Naive thymus-derived CD8-positive, alpha-beta T cell (primary cell): Measurements from ENCODE around the gene CDCA3. TPM values are rescaled to one million over a fixed set of nuclear protein-coding genes. Genes with fewer than 3 reads are reported as not detected.
"Not testable (repeated sequence)": the region's sequence is repeated elsewhere in the genome, so short reads cannot be mapped to it uniquely, and the experiment has no call there.

Experiments
- ATAC-seq, 2 donors: fragments of 150-1000 bp; cut with Tn5 transposase in 1 of 2; sonication (Bioruptor Pico), chemical (Tn5 transposase) in 1 of 2; 1 replicate in 1 of 2; 2 replicates in 1 of 2; pipeline ENCODE4 v1.10.0; 2021; ENCODE audit warnings: mild to moderate bottlenecking in 2 of 2, moderate library complexity in 2 of 2
- POLR2A ChIA-PET: fragments of 350-600 bp; sonication (Branson Sonifier 250); formaldehyde crosslinking; loops from one replicate; lab custom pipeline; 2021; ENCODE audit warnings: antibody characterized with exemption; lab: Charles Lee
- DNase-seq, 10 donors: peaks; one replicate each; pipeline versions ENCODE4 v3.0.0 to v3.0.0-alpha.2; 2020 to 2022
- H3K27ac Mint-ChIP-seq, 10 donors: one replicate each; pipeline ENCODE4 v1.8.0; 2020 to 2022; ENCODE audit warnings: mild to moderate bottlenecking in 10 of 10, mixed read lengths in 10 of 10, moderate library complexity in 4 of 10, inconsistent platforms in 1 of 10
- H3K27me3 Mint-ChIP-seq, 5 donors: one replicate each; pipeline ENCODE4 v1.8.0; 2021 to 2022; ENCODE audit warnings: mixed read lengths in 5 of 5
- H3K36me3 Mint-ChIP-seq, 3 donors: one replicate each; pipeline ENCODE4 v1.8.0; 2020 to 2022; ENCODE audit warnings: mixed read lengths in 3 of 3, mild to moderate bottlenecking in 2 of 3, inconsistent platforms in 1 of 3
- H3K4me1 Mint-ChIP-seq, 4 donors: one replicate each; pipeline ENCODE4 v1.8.0; 2021 to 2022; ENCODE audit warnings: mixed read lengths in 4 of 4
- H3K4me3 Mint-ChIP-seq, 10 donors: one replicate each; pipeline ENCODE4 v1.8.0; 2020 to 2022; ENCODE audit warnings: mild to moderate bottlenecking in 10 of 10, mixed read lengths in 10 of 10, moderate library complexity in 6 of 10, inconsistent platforms in 1 of 10
- H3K9me3 Mint-ChIP-seq, 9 donors: one replicate each; pipeline ENCODE4 v1.8.0; 2020 to 2022; ENCODE audit warnings: mixed read lengths in 9 of 9, mild to moderate bottlenecking in 3 of 9, inconsistent platforms in 1 of 9, moderate library complexity in 1 of 9
- polyA plus RNA-seq, 3 donors: library from polyadenylated mRNA; unstranded; fragments of 300-500 nt; fragmentation: Illumina TruSeq; gene quantifications; one replicate each; pipeline ENCODE4 v1.2.3, GENCODE V29; 2021
- total RNA-seq, 8 experiments: library from RNA in 2 of 8; stranded (reverse) in 2 of 8; gene quantifications; one replicate each; pipeline ENCODE4 v1.2.3 and lab custom pipeline; 2021 to 2026

Gene CDCA3
- total RNA-seq: 1 to 10 TPM; 2.6 to 2.7 TPM
- 1 to 10 TPM in 1 of 3 donors, under 1 TPM in 1, not detected in 1; 0.50 to 1.4 TPM for polyA plus RNA-seq
- 0.34 to 2.8 (median 0.92) reads per million in 6 experiments for total RNA-seq (lab: John Stamatoyannopoulos, UW)

- no peaks in the 10 kb centered on the region for H3K9me3 Mint-ChIP-seq
- peak; percentile 80 to 98 (median 89) for DNase-seq
- H3K4me3 Mint-ChIP-seq: peak within 1 kb of the TSS; percentile 86 to 100 (median 96)
- ATAC-seq: peak; percentile 54 to 56
- peak within 1 kb of the TSS; percentile 91 to 100 (median 99) for H3K27ac Mint-ChIP-seq
- H3K27me3 Mint-ChIP-seq: no peaks in the 10 kb centered on the region
- POLR2A ChIA-PET: interaction anchor here (0.5 to 6.5 kb wide), 31 partner anchors 8 to 964 kb away, joined by 3 to 119 read pairs (median 5); partner anchors contain the start of genes C12orf57, COPS7A, ENO2 and GAPDH
- peaks cover 20 to 31% (median 25%) of the 10 kb centered on the region in 4 donors for H3K4me1 Mint-ChIP-seq
- peaks cover 0 to 12% (median 0%) of the 10 kb centered on the region in 3 donors for H3K36me3 Mint-ChIP-seq
These were observed at the start of gene CDCA3 for GRCh38 chr12:6851153-6851920. Gene CDCA3, minus strand, starts transcription at chr12:6851286. Its CDS starts 334 bp downstream, at chr12:6850952.

- POLR2A ChIA-PET: no interaction called here
- H3K9me3 Mint-ChIP-seq: no peaks in the 10 kb centered on the region
- peak overlapping the region in 1 of 10 donors; percentile 3 for H3K27ac Mint-ChIP-seq
- ATAC-seq (no peak), DNase-seq (no peak)
- no peak overlapping the region for H3K4me3 Mint-ChIP-seq
- no peaks in the 10 kb centered on the region for H3K27me3 Mint-ChIP-seq
- H3K4me1 Mint-ChIP-seq: peaks cover 0 to 9% (median 5%) of the 10 kb centered on the region in 4 donors
- H3K36me3 Mint-ChIP-seq: no peaks in the 10 kb centered on the region
These were observed 48.9 kb upstream of the CDCA3 start for GRCh38 chr12:6899837-6900519.

- Mint-ChIP-seq H3K27ac (no peak overlapping the region), H3K4me3 (no peak overlapping the region), H3K4me1 (peaks cover 0 to 9% (median 5%) of the 10 kb centered on the region in 4 donors), H3K27me3 (no peaks in the 10 kb centered on the region), H3K36me3 (no peaks in the 10 kb centered on the region), H3K9me3 (no peaks in the 10 kb centered on the region)
- no peak for ATAC-seq
- POLR2A ChIA-PET: no interaction called here
- DNase-seq: no peak
These were observed 48.3 kb upstream of the CDCA3 start for GRCh38 chr12:6899427-6899826.

GRCh38 chr12:6896846-6897435, 45.9 kb upstream of the CDCA3 start:
- Mint-ChIP-seq H3K27me3 (no peaks in the 10 kb centered on the region), H3K9me3 (no peaks in the 10 kb centered on the region), H3K4me3 (no peak overlapping the region), H3K36me3 (no peaks in the 10 kb centered on the region), H3K27ac (peak overlapping the region in 1 of 10 donors; percentile 29), H3K4me1 (peaks cover 0 to 11% (median 4%) of the 10 kb centered on the region in 4 donors)
- no peak for DNase-seq
- ATAC-seq: no peak
- POLR2A ChIA-PET: interaction anchor here (1.8 kb wide), 1 partner anchor 11 kb away, joined by 5 read pairs; no protein-coding TSS in a partner anchor

- H3K4me3 Mint-ChIP-seq: no peak overlapping the region
- peaks cover 0 to 18% (median 15%) of the 10 kb centered on the region in 4 donors for H3K4me1 Mint-ChIP-seq
- ATAC-seq (no peak), DNase-seq (no peak)
- no peaks in the 10 kb centered on the region for H3K9me3 Mint-ChIP-seq
- H3K27ac Mint-ChIP-seq: no peak overlapping the region
- H3K36me3 Mint-ChIP-seq: no peaks in the 10 kb centered on the region
- H3K27me3 Mint-ChIP-seq: no peaks in the 10 kb centered on the region
- POLR2A ChIA-PET: interaction anchor here (0.7 kb wide), 1 partner anchor 23 kb away, joined by 5 read pairs; no protein-coding TSS in a partner anchor
These were observed 43.2 kb upstream of the CDCA3 start for GRCh38 chr12:6894321-6894720.

GRCh38 chr12:6892683-6893082, 41.6 kb upstream of the CDCA3 start:
- POLR2A ChIA-PET: interaction anchor here (0.7 to 2.8 kb wide), 8 partner anchors 10 to 235 kb away, joined by 3 to 88 read pairs (median 4); partner anchors contain the start of genes ENO2, SPSB2 and TPI1
- H3K27me3 Mint-ChIP-seq: not testable (repeated sequence)

GRCh38 chr12:6891646-6892001, 40.5 kb upstream of the CDCA3 start:
- Mint-ChIP-seq H3K9me3 (no peaks in the 10 kb centered on the region), H3K27ac (peak overlapping the region; percentile 88 to 96 (median 94)), H3K27me3 (no peaks in the 10 kb centered on the region), H3K4me1 (peaks cover 0 to 17% (median 15%) of the 10 kb centered on the region in 4 donors), H3K36me3 (no peaks in the 10 kb centered on the region), H3K4me3 (peak overlapping the region; percentile 77 to 90 (median 84))
- POLR2A ChIA-PET: interaction anchor here (0.6 to 2.8 kb wide), 21 partner anchors 11 to 217 kb away, joined by 3 to 88 read pairs (median 5); partner anchors contain the start of genes ATN1, C12orf57, C1RL and CDCA3
- no peak for DNase-seq
- no peak for ATAC-seq

More at GRCh38 chr12:6892683-6893082, 41.6 kb upstream of the CDCA3 start:
- Mint-ChIP-seq H3K4me1 (peaks cover 0 to 17% (median 15%) of the 10 kb centered on the region in 4 donors), H3K4me3 (peak overlapping the region in 4 of 10 donors; percentile 22 to 84 (median 42)), H3K27ac (peak overlapping the region in 2 of 10 donors; percentile 44 to 56)
- H3K9me3 Mint-ChIP-seq, DNase-seq, ATAC-seq, H3K36me3 Mint-ChIP-seq: not testable (repeated sequence)

GRCh38 chr12:6890789-6891645, 39.9 kb upstream of the CDCA3 start:
- H3K27ac Mint-ChIP-seq: peak overlapping the region; percentile 88 to 96 (median 94)
- DNase-seq: peak; percentile 92 to 100 (median 97)
- H3K4me1 Mint-ChIP-seq: peaks cover 0 to 17% (median 15%) of the 10 kb centered on the region in 4 donors
- POLR2A ChIA-PET: interaction anchor here (0.5 to 2.8 kb wide), 24 partner anchors 11 to 740 kb away, joined by 3 to 88 read pairs (median 5); partner anchors contain the start of genes ATN1, C12orf57, C1RL and CDCA3
- peak; percentile 94 to 95 for ATAC-seq
- H3K4me3 Mint-ChIP-seq: peak overlapping the region; percentile 77 to 90 (median 84)
- H3K36me3 Mint-ChIP-seq: no peaks in the 10 kb centered on the region
- H3K27me3 Mint-ChIP-seq: no peaks in the 10 kb centered on the region
- no peaks in the 10 kb centered on the region for H3K9me3 Mint-ChIP-seq

- H3K4me3 Mint-ChIP-seq: peak overlapping the region in 8 of 10 donors; percentile 6 to 87 (median 84)
- H3K9me3 Mint-ChIP-seq, H3K36me3 Mint-ChIP-seq, H3K27me3 Mint-ChIP-seq, ATAC-seq, DNase-seq, POLR2A ChIA-PET: not testable (repeated sequence)
- H3K27ac Mint-ChIP-seq: peak overlapping the region in 5 of 10 donors; percentile 57 to 95 (median 90)
- H3K4me1 Mint-ChIP-seq: peaks cover 0 to 17% (median 15%) of the 10 kb centered on the region in 4 donors
These were observed 38.9 kb upstream of the CDCA3 start for GRCh38 chr12:6889775-6890573.

- POLR2A ChIA-PET: interaction anchor here (0.7 kb wide), 1 partner anchor 16 kb away, joined by 3 read pairs; the partner anchor contains the start of gene SPSB2
- not testable (repeated sequence) for DNase-seq, H3K4me3 Mint-ChIP-seq, H3K27me3 Mint-ChIP-seq, ATAC-seq, H3K9me3 Mint-ChIP-seq
- peaks cover 1 to 17% (median 15%) of the 10 kb centered on the region in 4 donors for H3K4me1 Mint-ChIP-seq
- peaks cover 0 to 10% (median 2%) of the 10 kb centered on the region in 3 donors for H3K36me3 Mint-ChIP-seq
- H3K27ac Mint-ChIP-seq: peak overlapping the region in 1 of 10 donors; percentile 25
These were observed 37.7 kb upstream of the CDCA3 start for GRCh38 chr12:6888794-6889193.
